ENCODE data around the gene TANK. TPM values are rescaled to one million over a fixed set of nuclear protein-coding genes. Genes with fewer than 3 reads are reported as not detected.

Gene TANK
- total RNA-seq, 1 experiment from 2014 or later = 52.5 TPM

DNA sequence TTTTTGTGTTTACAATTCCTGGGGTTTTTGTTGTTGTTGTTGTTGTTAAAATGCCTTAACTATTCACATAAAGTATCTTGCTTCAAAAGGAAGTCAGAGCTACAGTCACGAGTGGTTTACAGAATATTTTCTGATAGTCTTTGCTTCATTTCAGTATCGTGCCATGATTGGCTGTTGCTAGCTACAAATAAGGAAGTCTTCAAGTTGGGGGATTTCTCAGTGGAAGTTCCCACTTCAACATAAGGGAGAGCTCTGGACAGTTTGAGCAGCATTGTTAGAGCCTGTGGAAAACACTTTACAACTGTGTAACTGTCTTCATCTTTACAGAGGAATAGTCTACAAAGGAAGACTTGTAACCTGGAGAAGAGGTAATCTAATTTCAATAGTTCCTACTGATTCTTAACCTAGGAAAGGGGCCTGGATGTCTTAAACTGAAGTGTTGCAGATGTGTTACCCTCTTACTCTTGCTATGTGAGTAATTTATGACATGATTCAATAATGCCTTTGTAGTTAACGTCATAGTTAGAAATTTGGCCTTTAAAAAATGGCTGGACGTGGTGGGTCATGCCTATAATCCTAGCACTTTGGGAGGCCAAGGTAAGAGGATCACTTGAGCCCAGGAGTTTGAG is 23.4 kb upstream of the TANK start (continued):
- TF ChIP-seq, protein P1, sequence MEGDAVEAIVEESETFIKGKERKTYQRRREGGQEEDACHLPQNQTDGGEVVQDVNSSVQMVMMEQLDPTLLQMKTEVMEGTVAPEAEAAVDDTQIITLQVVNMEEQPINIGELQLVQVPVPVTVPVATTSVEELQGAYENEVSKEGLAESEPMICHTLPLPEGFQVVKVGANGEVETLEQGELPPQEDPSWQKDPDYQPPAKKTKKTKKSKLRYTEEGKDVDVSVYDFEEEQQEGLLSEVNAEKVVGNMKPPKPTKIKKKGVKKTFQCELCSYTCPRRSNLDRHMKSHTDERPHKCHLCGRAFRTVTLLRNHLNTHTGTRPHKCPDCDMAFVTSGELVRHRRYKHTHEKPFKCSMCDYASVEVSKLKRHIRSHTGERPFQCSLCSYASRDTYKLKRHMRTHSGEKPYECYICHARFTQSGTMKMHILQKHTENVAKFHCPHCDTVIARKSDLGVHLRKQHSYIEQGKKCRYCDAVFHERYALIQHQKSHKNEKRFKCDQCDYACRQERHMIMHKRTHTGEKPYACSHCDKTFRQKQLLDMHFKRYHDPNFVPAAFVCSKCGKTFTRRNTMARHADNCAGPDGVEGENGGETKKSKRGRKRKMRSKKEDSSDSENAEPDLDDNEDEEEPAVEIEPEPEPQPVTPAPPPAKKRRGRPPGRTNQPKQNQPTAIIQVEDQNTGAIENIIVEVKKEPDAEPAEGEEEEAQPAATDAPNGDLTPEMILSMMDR (IDR thresholded peaks at IDR 0.05 in 2 of 3, conservative IDR thresholded peaks at IDR 0.05 in 1 of 3; ENCODE audit: borderline replicate concordance in 1 of 3, insufficient read depth in 1 of 3, low read depth in 2 of 3, low read length in 2 of 3) = no peak
- TF ChIP-seq, protein P2, sequence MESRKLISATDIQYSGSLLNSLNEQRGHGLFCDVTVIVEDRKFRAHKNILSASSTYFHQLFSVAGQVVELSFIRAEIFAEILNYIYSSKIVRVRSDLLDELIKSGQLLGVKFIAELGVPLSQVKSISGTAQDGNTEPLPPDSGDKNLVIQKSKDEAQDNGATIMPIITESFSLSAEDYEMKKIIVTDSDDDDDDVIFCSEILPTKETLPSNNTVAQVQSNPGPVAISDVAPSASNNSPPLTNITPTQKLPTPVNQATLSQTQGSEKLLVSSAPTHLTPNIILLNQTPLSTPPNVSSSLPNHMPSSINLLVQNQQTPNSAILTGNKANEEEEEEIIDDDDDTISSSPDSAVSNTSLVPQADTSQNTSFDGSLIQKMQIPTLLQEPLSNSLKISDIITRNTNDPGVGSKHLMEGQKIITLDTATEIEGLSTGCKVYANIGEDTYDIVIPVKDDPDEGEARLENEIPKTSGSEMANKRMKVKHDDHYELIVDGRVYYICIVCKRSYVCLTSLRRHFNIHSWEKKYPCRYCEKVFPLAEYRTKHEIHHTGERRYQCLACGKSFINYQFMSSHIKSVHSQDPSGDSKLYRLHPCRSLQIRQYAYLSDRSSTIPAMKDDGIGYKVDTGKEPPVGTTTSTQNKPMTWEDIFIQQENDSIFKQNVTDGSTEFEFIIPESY (IDR thresholded peaks at IDR 0.05; ENCODE audit: extremely low read depth, insufficient replicate concordance, low read length) = no peak
- TF ChIP-seq POLR2AphosphoS5 (IDR thresholded peaks at IDR 0.05; ENCODE audit: low read depth, low read length) (peak; percentile 54), JUND (IDR thresholded peaks at IDR 0.05) (no peak), CEBPB (IDR thresholded peaks at IDR 0.05; ENCODE audit: low read depth) (no peak), FOSL1 (IDR thresholded peaks at IDR 0.05; ENCODE audit: low read depth) (no peak)
- TF ChIP-seq, protein P3, sequence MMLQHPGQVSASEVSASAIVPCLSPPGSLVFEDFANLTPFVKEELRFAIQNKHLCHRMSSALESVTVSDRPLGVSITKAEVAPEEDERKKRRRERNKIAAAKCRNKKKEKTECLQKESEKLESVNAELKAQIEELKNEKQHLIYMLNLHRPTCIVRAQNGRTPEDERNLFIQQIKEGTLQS (IDR thresholded peaks at IDR 0.05) = no peak

DNA sequence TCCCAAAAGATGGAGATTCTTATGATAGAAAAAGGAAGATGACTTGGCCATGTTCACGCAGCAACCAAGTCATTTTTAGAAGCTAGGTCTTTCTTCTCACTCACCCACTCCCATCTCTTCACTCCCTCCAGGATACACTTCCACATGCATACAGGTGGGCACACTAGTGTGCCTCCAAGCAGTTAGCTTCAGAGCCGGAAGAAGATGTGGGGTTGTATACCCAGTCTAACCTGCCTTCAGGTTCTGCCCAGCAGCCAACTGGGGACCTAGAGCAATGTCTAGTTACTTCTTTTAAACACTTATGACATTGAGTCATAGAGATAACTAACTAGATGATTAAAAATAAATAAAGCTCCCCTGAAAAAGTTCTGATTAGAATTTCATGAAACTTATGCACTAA is 21.8 kb upstream of the TANK start:
- POLR2A ChIA-PET = no interaction called here
- no peak for ATAC-seq
- Histone ChIP-seq H2AFZ (ENCODE audit: low read depth, low read length, poor library complexity, severe bottlenecking) (peak overlapping the region; percentile 3), H3K4me1 (ENCODE audit: control insufficient read depth in 1 of 2, insufficient read depth in 2 of 2, low read length in 2 of 2) (peaks cover 49 to 61% of the 10 kb centered on the region in 2 experiments), H3K36me3 (ENCODE audit: control insufficient read depth in 1 of 2, insufficient read depth in 2 of 2, low read length in 2 of 2) (no peaks in the 10 kb centered on the region), H3K27me3 (ENCODE audit: insufficient read depth, low read length) (no peaks in the 10 kb centered on the region), H3K9ac (ENCODE audit: low read length) (no peak overlapping the region), H3K9me2 (ENCODE audit: insufficient read depth) (no peaks in the 10 kb centered on the region), H3K9me3 (ENCODE audit: control insufficient read depth in 1 of 2, insufficient read depth in 1 of 2, low read depth in 1 of 2, low read length in 2 of 2) (no peaks in the 10 kb centered on the region), H3K79me2 (ENCODE audit: insufficient read depth, low read length) (peaks cover 15% of the 10 kb centered on the region; the same call in 1 of the 2 replicates), H4K20me1 (ENCODE audit: insufficient read depth) (no peaks in the 10 kb centered on the region), H3K4me2 (ENCODE audit: low read length) (peak overlapping the region; percentile 80), H3K4me3 (replicated peaks in 1 of 2; ENCODE audit: low read depth in 1 of 2, low read length in 2 of 2) (no peak overlapping the region; a peak in 1 of 4 replicates), H3K27ac (ENCODE audit: low read depth, low read length) (peak overlapping the region; percentile 36; the same call in 1 of the 2 replicates)
- CTCF ChIA-PET = no interaction called here
- intact Hi-C loops (cut with micrococcal nuclease) = no loop called here
- RAD21 ChIA-PET (ENCODE audit: low non-redundant PET in 1 of 2, low total read pairs in 2 of 2, uncharacterized antibody in 2 of 2, unreplicated experiment in 2 of 2) = no interaction called here
- no TSS peak for BruUV-seq (replicated peaks)
- DNase-seq (ENCODE audit: low read depth, low spot score) = no peak
- TF ChIP-seq POLR2AphosphoS5 (IDR thresholded peaks at IDR 0.05; ENCODE audit: low read depth, low read length) = no peak
- no peak for TF ChIP-seq POLR2A (IDR thresholded peaks at IDR 0.05; ENCODE audit: borderline replicate concordance, extremely low read depth, insufficient read depth, insufficient read length)
- TF ChIP-seq, protein P1 (IDR thresholded peaks at IDR 0.05 in 2 of 3, conservative IDR thresholded peaks at IDR 0.05 in 1 of 3; ENCODE audit: borderline replicate concordance in 1 of 3, insufficient read depth in 1 of 3, low read depth in 2 of 3, low read length in 2 of 3) = no peak
- no peak for TF ChIP-seq SIN3A (IDR thresholded peaks at IDR 0.05; ENCODE audit: low read depth)
- TF ChIP-seq YY1 (IDR thresholded peaks at IDR 0.05; ENCODE audit: extremely low read depth, insufficient replicate concordance, low read depth, low read length) = no peak
- TF ChIP-seq, protein P4, sequence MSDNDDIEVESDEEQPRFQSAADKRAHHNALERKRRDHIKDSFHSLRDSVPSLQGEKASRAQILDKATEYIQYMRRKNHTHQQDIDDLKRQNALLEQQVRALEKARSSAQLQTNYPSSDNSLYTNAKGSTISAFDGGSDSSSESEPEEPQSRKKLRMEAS (IDR thresholded peaks at IDR 0.05) = no peak
- TF ChIP-seq ELF1 (IDR thresholded peaks at IDR 0.05; ENCODE audit: borderline replicate concordance, low read depth) = no peak
- no peak for TF ChIP-seq CBX3 (IDR thresholded peaks at IDR 0.05; ENCODE audit: low read depth)
- TF ChIP-seq JUND (IDR thresholded peaks at IDR 0.05) = no peak
- TF ChIP-seq SRF (IDR thresholded peaks at IDR 0.05; ENCODE audit: low read depth) = no peak
- no peak for TF ChIP-seq TCF7L2 (IDR thresholded peaks at IDR 0.05; ENCODE audit: borderline replicate concordance, extremely low read depth, insufficient read depth, insufficient read length)
- no peak for TF ChIP-seq EGR1 (IDR thresholded peaks at IDR 0.05; ENCODE audit: low read depth)
- TF ChIP-seq RAD21 (IDR thresholded peaks at IDR 0.05; ENCODE audit: low read depth) = no peak
- no peak for TF ChIP-seq EZH2 (IDR thresholded peaks at IDR 0.05)
- TF ChIP-seq, protein P3 (IDR thresholded peaks at IDR 0.05) = no peak

Data from HCT116 (cell line).